K562 (cell line): Measurements from ENCODE around the gene GHR. TPM values are rescaled to one million over a fixed set of nuclear protein-coding genes. Genes with fewer than 3 reads are reported as not detected.

Experiments used
- ATAC-seq: fragments of 200-7000 bp; cut with Tn5 transposase; 3 replicates; pipeline ENCODE4 v1.9.1; 2020; ENCODE audit warnings: moderate library complexity
- BruUV-seq: library from RNA; stranded (reverse); fragments of 400-500 nt; replicated peaks from 2 replicates; lab custom pipeline; 2021; lab: Mats Ljungman, UMichigan
- CTCF ChIA-PET: fragments of 300-600 bp; formaldehyde crosslinking; extraction: SDS; loops from one replicate; lab custom pipeline; 2021; ENCODE audit warnings: low intra/inter-chr PET ratio; lab: Yijun Ruan, JAX
- POLR2A ChIA-PET: fragments of 300-600, 350-650 bp; sonication (Branson Sonifier 250); formaldehyde crosslinking; extraction: SDS; loops from one replicate; lab custom pipeline; 2021; ENCODE audit warnings: antibody characterized with exemption, inconsistent platforms; lab: Yijun Ruan, JAX
- DNase-seq, 4 experiments: peaks; one replicate each; pipeline versions ENCODE4 v3.0.0 to v3.0.0-alpha.2; 2011 to 2018; ENCODE audit warnings: low spot score in 3 of 4, mixed read lengths in 3 of 4; ENCODE audit errors: extremely low read depth in 1 of 4
- FAIRE-seq: peaks from 2 replicates; lab custom pipeline; 2011; peaks lifted over from hg19 to GRCh38; lab: Jason Lieb, UNC
- H2AFZ ChIP-seq: 2 replicates; pipeline ENCODE4 v1.6.0; 2011; ENCODE audit warnings: low read depth, low read length, control low read depth, inconsistent platforms
- H3K27ac ChIP-seq: fragments of 200-600 bp; 3 replicates; pipeline ENCODE4 v1.8.0; 2011; ENCODE audit warnings: low read depth, mild to moderate bottlenecking, control low read depth, inconsistent platforms, low read length, moderate library complexity, mixed read lengths; ENCODE audit errors: extremely low read depth
- H3K27me3 ChIP-seq, 2 experiments: fragments of 300-600 bp in 1 of 2; 2 replicates in 1 of 2; 3 replicates in 1 of 2; pipeline versions ENCODE4 v1.6.0 to v1.8.0; 2011; ENCODE audit warnings: inconsistent platforms in 2 of 2, low read length in 2 of 2, mild to moderate bottlenecking in 1 of 2, mixed read lengths in 1 of 2, moderate library complexity in 1 of 2; ENCODE audit not compliant: control insufficient read depth in 2 of 2, insufficient read depth in 2 of 2
- H3K36me3 ChIP-seq: fragments of 300-600 bp; 3 replicates; pipeline ENCODE4 v1.8.0; 2011; ENCODE audit warnings: mild to moderate bottlenecking, low read length, inconsistent platforms; ENCODE audit not compliant: control insufficient read depth, insufficient read depth
- H3K4me1 ChIP-seq, 2 experiments: fragments of 200-600 bp in 1 of 2; replicated peaks in 1 of 2; 2 replicates in 1 of 2; 3 replicates in 1 of 2; pipeline versions ENCODE4 v1.5.1 to v1.8.0; 2011; ENCODE audit warnings: inconsistent platforms in 2 of 2, low read length in 2 of 2, mild to moderate bottlenecking in 1 of 2, mixed read lengths in 1 of 2, moderate library complexity in 1 of 2; ENCODE audit not compliant: control insufficient read depth in 2 of 2, insufficient read depth in 2 of 2
- H3K4me2 ChIP-seq: 2 replicates; pipeline ENCODE4 v1.6.1; 2011; ENCODE audit warnings: low read length, control low read depth, inconsistent platforms, mixed read lengths; ENCODE audit not compliant: insufficient read depth
- H3K4me3 ChIP-seq: fragments of 200-600 bp; sonication (generic), shearing (Covaris generic); 2 replicates; pipeline ENCODE4 v1.5.1; 2016; ENCODE audit warnings: control low read depth, inconsistent platforms
- H3K79me2 ChIP-seq: fragments of 200-600 bp; 3 replicates; pipeline ENCODE4 v1.8.0; 2011; ENCODE audit warnings: low read length, inconsistent platforms; ENCODE audit not compliant: control insufficient read depth, insufficient read depth
- H3K9ac ChIP-seq, 2 experiments: 2 replicates each; pipeline versions ENCODE4 v1.6.0 to v1.6.1; 2011; ENCODE audit warnings: low read depth in 2 of 2, low read length in 2 of 2, control low read depth in 1 of 2, inconsistent platforms in 1 of 2, mild to moderate bottlenecking in 1 of 2, mixed read lengths in 1 of 2; ENCODE audit not compliant: insufficient read depth in 1 of 2
- H3K9me1 ChIP-seq: one replicate; pipeline ENCODE4 v1.6.0; 2011; ENCODE audit warnings: inconsistent platforms, mild to moderate bottlenecking, low read length, moderate library complexity; ENCODE audit not compliant: control insufficient read depth, insufficient read depth
- H3K9me3 ChIP-seq: replicated peaks from 2 replicates; pipeline ENCODE4 v1.5.1; 2011; ENCODE audit warnings: low read depth, low read length, inconsistent platforms; ENCODE audit not compliant: control insufficient read depth, insufficient read depth
- H4K20me1 ChIP-seq: replicated peaks from 2 replicates; pipeline ENCODE4 v1.6.1; 2011; ENCODE audit warnings: low read length, inconsistent platforms, mixed read lengths; ENCODE audit not compliant: control insufficient read depth, insufficient read depth
- ARID2 ChIP-seq: fragments of 450-650 bp; IDR thresholded peaks from 2 replicates; pipeline ENCODE4 v1.6.1; 2017; ENCODE audit warnings: antibody characterized with exemption, mild to moderate bottlenecking
- ATF4 ChIP-seq: fragments of 450-650 bp; formaldehyde crosslinking; IDR thresholded peaks from 2 replicates; pipeline ENCODE4 v1.4.0; 2022; ENCODE audit warnings: mild to moderate bottlenecking, moderate library complexity
- C11orf30 ChIP-seq: fragments of 450-650 bp; IDR thresholded peaks from 2 replicates; pipeline ENCODE4 v1.6.1; 2016; ENCODE audit warnings: low read depth, mild to moderate bottlenecking
- CHD1 ChIP-seq: fragments of 200-600 bp; sonication (generic); IDR thresholded peaks from one replicate; pipeline ENCODE4 v1.6.1; 2012; ENCODE audit warnings: mild to moderate bottlenecking, moderate library complexity, low read length, inconsistent platforms
- FIP1L1 ChIP-seq: fragments of 200-400 bp; formaldehyde crosslinking; IDR thresholded peaks from 2 replicates; pipeline ENCODE4 v1.6.1; 2018; ENCODE audit warnings: mild to moderate bottlenecking, low read depth, low read length; ENCODE audit not compliant: poor library complexity, severe bottlenecking
- HMG20B ChIP-seq: fragments of 250-450 bp; sonication (Bioruptor Pico); IDR thresholded peaks from 2 replicates; pipeline ENCODE4 v1.5.0; 2021; ENCODE audit warnings: mild to moderate bottlenecking
- NCOA1 ChIP-seq: fragments of 450-650 bp; IDR thresholded peaks from 2 replicates; pipeline ENCODE4 v1.6.1; 2016; ENCODE audit warnings: low read depth
- NCOA2 ChIP-seq, 2 experiments: fragments of 450-650 bp; IDR thresholded peaks; 2 replicates each; pipeline ENCODE4 v1.6.1; 2018; ENCODE audit warnings: mild to moderate bottlenecking in 2 of 2, moderate library complexity in 1 of 2; ENCODE audit not compliant: partially characterized antibody in 2 of 2
- NFIC ChIP-seq: fragments of 450-650 bp; IDR thresholded peaks from 2 replicates; pipeline ENCODE4 v1.6.1; 2017; ENCODE audit warnings: mild to moderate bottlenecking, inconsistent platforms
- PTTG1 ChIP-seq: fragments of 450-650 bp; IDR thresholded peaks from 2 replicates; pipeline ENCODE4 v1.6.1; 2016; ENCODE audit warnings: low read depth, mild to moderate bottlenecking, missing genetic modification characterization, missing compliant biosample characterization
- SMARCA5 ChIP-seq: fragments of 450-650 bp; IDR thresholded peaks from 2 replicates; pipeline ENCODE4 v1.6.1; 2016
- SP1 ChIP-seq: sonication (generic); formaldehyde crosslinking; IDR thresholded peaks from 2 replicates; pipeline ENCODE4 v1.8.1; 2022; ENCODE audit warnings: mild to moderate bottlenecking, missing genetic modification reagents
- SREBF2 ChIP-seq: sonication (generic); formaldehyde crosslinking; IDR thresholded peaks from 2 replicates; pipeline ENCODE4 v1.4.0; 2020; ENCODE audit warnings: mild to moderate bottlenecking, missing genetic modification reagents
- TARDBP ChIP-seq: fragments of 450-650 bp; IDR thresholded peaks from 2 replicates; pipeline ENCODE4 v1.6.1; 2016
- TRIM28 ChIP-seq: fragments of 450-650 bp; IDR thresholded peaks from 2 replicates; pipeline ENCODE4 v1.6.1; 2017
- ZFP36 ChIP-seq: fragments of 150-350 bp; IDR thresholded peaks from 2 replicates; pipeline ENCODE4 v1.6.1; 2018; ENCODE audit warnings: low read length, low read depth; ENCODE audit not compliant: partially characterized antibody
- ZMIZ1 ChIP-seq, 2 experiments: fragments of 150-350 bp in 1 of 2; IDR thresholded peaks; 2 replicates each; pipeline ENCODE4 v1.6.1; 2012 to 2016; ENCODE audit warnings: low read depth in 2 of 2, low read length in 2 of 2, mild to moderate bottlenecking in 1 of 2, moderate library complexity in 1 of 2
- WGBS: fragments of 100-300 bp; shearing (Covaris generic); methylation state at CpG from one replicate; pipeline ENCODE4 v1.1.6; 2016; ENCODE audit warnings: low coverage, mixed read lengths; ENCODE audit not compliant: insufficient coverage; ENCODE audit errors: missing lambda C conversion rate; 5-methylcytosine and 5-hydroxymethylcytosine counted together
- in situ Hi-C: fragments of 300-500 bp; cut with MboI; formaldehyde crosslinking; loops from 4 replicates; pipeline ENCODE4 v1.15.0; 2018; ENCODE audit warnings: inconsistent platforms, mixed read lengths
- intact Hi-C: fragments of 100-400 bp; cut with micrococcal nuclease; formaldehyde crosslinking; loops from 2 replicates; pipeline ENCODE4 v1.14.2; 2022
- polyA plus RNA-seq, 8 experiments: library from polyadenylated mRNA; depleted of rRNA in 4 of 8; stranded (reverse) in 5 of 8; unstranded in 3 of 8; fragments of >200 nt; fragmentation: Nextera tagmentation in 2 of 8; fragmentation: Illumina TruSeq in 1 of 8; extraction: Ambion mirVana in 2 of 8; extraction: Trizol in 1 of 8; gene quantifications; 2 replicates each; pipeline versions ENCODE4 v1.2.1 to v1.2.3, GENCODE V29; 2011 to 2014; ENCODE audit warnings: inconsistent platforms in 1 of 8, missing spikeins in 1 of 8
- total RNA-seq, 7 experiments: library from RNA; depleted of rRNA in 6 of 7; stranded (reverse); fragments of >200 nt in 6 of 7; fragmentation: Illumina TruSeq in 2 of 7; extraction: Trizol in 2 of 7; gene quantifications; 2 replicates each; pipeline versions ENCODE4 v1.2.1 to v1.2.3, GENCODE V29; 2011 to 2021; ENCODE audit warnings: low replicate concordance in 1 of 7

GHR gene
- total and polyA plus RNA-seq, 9 of the 15 experiments (the other 6 are each of a cell fraction or from before 2014, with no cell fraction given), result 0.01 to 0.13 (median 0.07) TPM; not detected in 5

- intact Hi-C loops, result no loop called here
- 0% methylated on average over 5 of the region's 5 CpGs for WGBS
- FAIRE-seq, result no peak
Observed at GRCh38 chr5:42390115-42390514, 33.1 kb upstream of the GHR start.

GRCh38 chr5:42392917-42393316 is 30.3 kb upstream of the GHR start:
- intact Hi-C loops (no loop called here), in situ Hi-C loops (no loop called here)
- Histone ChIP-seq H3K79me2 (no peaks in the 10 kb centered on the region), H3K27ac (no peak overlapping the region), H3K36me3 (no peaks in the 10 kb centered on the region), H4K20me1 (no peaks in the 10 kb centered on the region), H3K4me2 (no peak overlapping the region), H2AFZ (no peak overlapping the region), H3K9ac (no peak overlapping the region), H3K4me1 (no peaks in the 10 kb centered on the region), H3K27me3 (no peaks in the 10 kb centered on the region), H3K9me1 (no peaks in the 10 kb centered on the region), H3K4me3 (no peak overlapping the region), H3K9me3 (no peaks in the 10 kb centered on the region)
- BruUV-seq, result no TSS peak
- WGBS, result 5% methylated on average over 2 of the region's 2 CpGs
- ATAC-seq (no peak), FAIRE-seq (no peak), DNase-seq (no peak)
- ChIA-PET CTCF (no interaction called here), POLR2A (interaction anchor here (0.5 to 0.9 kb wide), 2 partner anchors 8 to 305 kb away, joined by 3 to 4 read pairs; no protein-coding TSS in a partner anchor)
- TF ChIP-seq SMARCA5 (no peak), SREBF2 (CRISPR knock-in tag) (no peak), ZMIZ1 (IDR thresholded peaks at IDR 0.05; ENCODE audit: low read depth in 2 of 2, low read length in 2 of 2) (no peak), TARDBP (no peak), FIP1L1 (no peak), TRIM28 (0 out of 2 replicates have a peak, but pooled peaks have one; percentile 31), C11orf30 (no peak), NFIC (no peak), HMG20B (CRISPR knock-in tag) (no peak), ZFP36 (peak; percentile 75)

More at GRCh38 chr5:42390115-42390514, 33.1 kb upstream of the GHR start:
- H3K9me1 ChIP-seq, result no peaks in the 10 kb centered on the region
- no peak overlapping the region for H2AFZ ChIP-seq
- TF ChIP-seq NCOA2 (IDR thresholded peaks at IDR 0.05; ENCODE audit: partially characterized antibody in 2 of 2), result no peak
- no peak for TF ChIP-seq ARID2
- TF ChIP-seq PTTG1 (tag), result no peak
- TF ChIP-seq ATF4, result no peak
- no peak for TF ChIP-seq CHD1
- no peak for TF ChIP-seq SP1
- no peak for TF ChIP-seq NCOA1
- H4K20me1 ChIP-seq, result no peaks in the 10 kb centered on the region
- H3K9me3 ChIP-seq, result peaks cover 2% of the 10 kb centered on the region; the same call in 1 of the 2 replicates
- in situ Hi-C loops, result no loop called here
- no peaks in the 10 kb centered on the region for H3K4me1 ChIP-seq
- CTCF ChIA-PET, result no interaction called here
- DNase-seq (no peak), ATAC-seq (no peak)
- no TSS peak for BruUV-seq
- H3K4me3 ChIP-seq, result no peak overlapping the region
- POLR2A ChIA-PET, result no interaction called here
- H3K79me2 ChIP-seq, result no peaks in the 10 kb centered on the region
- H3K4me2 ChIP-seq, result no peak overlapping the region
- H3K36me3 ChIP-seq, result no peaks in the 10 kb centered on the region
- H3K27ac ChIP-seq, result no peak overlapping the region
- no peaks in the 10 kb centered on the region for H3K27me3 ChIP-seq
- no peak overlapping the region for H3K9ac ChIP-seq
